H9 (cell line): ENCODE results near the gene ELAVL4. TPM values are rescaled to one million over a fixed set of nuclear protein-coding genes. Genes with fewer than 3 reads are reported as not detected.

Experiments used
- DNase-seq: peaks from one replicate; pipeline ENCODE4 v3.0.0-alpha.2; 2017
- H2AFZ ChIP-seq: one replicate; pipeline ENCODE4 v1.6.1; 2013; ENCODE audit warnings: mild to moderate bottlenecking, low read length, control low read depth, moderate library complexity
- H2AK5ac ChIP-seq: 2 replicates; pipeline ENCODE4 v1.6.1; 2013; ENCODE audit warnings: low read length, control low read depth, mixed read lengths; ENCODE audit not compliant: insufficient read length
- H2BK120ac ChIP-seq: one replicate; pipeline ENCODE4 v1.6.1; 2013; ENCODE audit warnings: low read depth, mild to moderate bottlenecking, low read length, control low read depth, inconsistent platforms; ENCODE audit not compliant: poor library complexity, severe bottlenecking
- H2BK12ac ChIP-seq: 2 replicates; pipeline ENCODE4 v1.6.1; 2013; ENCODE audit warnings: low read length, control low read depth, mixed read lengths, low read depth; ENCODE audit not compliant: insufficient read length
- H2BK15ac ChIP-seq: 2 replicates; pipeline ENCODE4 v1.6.1; 2013; ENCODE audit warnings: low read depth, low read length, control low read depth
- H2BK20ac ChIP-seq: one replicate; pipeline ENCODE4 v1.6.1; 2013; ENCODE audit warnings: low read depth, mild to moderate bottlenecking, low read length, control low read depth, inconsistent platforms; ENCODE audit not compliant: poor library complexity, severe bottlenecking
- H2BK5ac ChIP-seq: 2 replicates; pipeline ENCODE4 v1.6.1; 2013; ENCODE audit warnings: low read length, control low read depth, mixed read lengths; ENCODE audit not compliant: insufficient read length
- H3K14ac ChIP-seq: 2 replicates; pipeline ENCODE4 v1.6.1; 2013; ENCODE audit warnings: low read length, control low read depth; ENCODE audit not compliant: insufficient read depth
- H3K18ac ChIP-seq: 2 replicates; pipeline ENCODE4 v1.6.1; 2013; ENCODE audit warnings: low read depth, mild to moderate bottlenecking, mixed read lengths, low read length, control low read depth; ENCODE audit not compliant: insufficient read length
- H3K23ac ChIP-seq: 2 replicates; pipeline ENCODE4 v1.6.1; 2013; ENCODE audit warnings: low read length, control low read depth, mixed read lengths, low read depth; ENCODE audit not compliant: insufficient read length
- H3K23me2 ChIP-seq: 2 replicates; pipeline ENCODE4 v1.6.1; 2013; ENCODE audit warnings: low read depth, mild to moderate bottlenecking, mixed read lengths, low read length, control low read depth; ENCODE audit not compliant: insufficient read length, poor library complexity, severe bottlenecking
- H3K27ac ChIP-seq: 2 replicates; pipeline ENCODE4 v1.5.1; 2013; ENCODE audit warnings: low read length, control low read depth, mixed read lengths, low read depth; ENCODE audit not compliant: insufficient read length
- H3K27me3 ChIP-seq: 2 replicates; pipeline ENCODE4 v1.6.1; 2013; ENCODE audit warnings: low read length, control low read depth, inconsistent platforms; ENCODE audit not compliant: insufficient read depth
- H3K4ac ChIP-seq: 2 replicates; pipeline ENCODE4 v1.6.1; 2013; ENCODE audit warnings: low read depth, mild to moderate bottlenecking, control low read depth, inconsistent platforms, low read length, moderate library complexity
- H3K4me1 ChIP-seq: 2 replicates; pipeline ENCODE4 v1.6.1; 2013; ENCODE audit warnings: low read length, control low read depth, inconsistent platforms; ENCODE audit not compliant: insufficient read depth
- H3K4me2 ChIP-seq: 2 replicates; pipeline ENCODE4 v1.6.1; 2013; ENCODE audit warnings: low read length, control low read depth, mixed read lengths; ENCODE audit not compliant: insufficient read length, insufficient read depth
- H3K56ac ChIP-seq: 2 replicates; pipeline ENCODE4 v1.6.1; 2013; ENCODE audit warnings: low read depth, mild to moderate bottlenecking, mixed read lengths, low read length, control low read depth; ENCODE audit not compliant: insufficient read length
- H3K79me1 ChIP-seq: 2 replicates; pipeline ENCODE4 v1.6.1; 2013; ENCODE audit warnings: low read depth, mild to moderate bottlenecking, moderate library complexity, low read length, control low read depth, inconsistent platforms; ENCODE audit not compliant: insufficient read depth, poor library complexity, severe bottlenecking
- H3K79me2 ChIP-seq: 2 replicates; pipeline ENCODE4 v1.6.1; 2013; ENCODE audit warnings: low read length, control low read depth, inconsistent platforms; ENCODE audit not compliant: insufficient read depth
- H3K9ac ChIP-seq: 2 replicates; pipeline ENCODE4 v1.6.1; 2013; ENCODE audit warnings: low read length, control low read depth, mixed read lengths; ENCODE audit not compliant: insufficient read length; ENCODE audit errors: extremely low read depth
- H3K9me3 ChIP-seq: one replicate; pipeline ENCODE4 v1.6.1; 2013; ENCODE audit warnings: low read depth, low read length, inconsistent platforms; ENCODE audit not compliant: control insufficient read depth
- H3T11ph ChIP-seq: one replicate; pipeline ENCODE4 v1.6.1; 2013; ENCODE audit warnings: mild to moderate bottlenecking, low read length, control low read depth, inconsistent platforms
- H4K20me1 ChIP-seq: one replicate; pipeline ENCODE4 v1.6.1; 2013; ENCODE audit not compliant: control insufficient read depth, insufficient read length, insufficient read depth
- H4K5ac ChIP-seq: 2 replicates; pipeline ENCODE4 v1.6.1; 2013; ENCODE audit warnings: low read depth, mild to moderate bottlenecking, mixed read lengths, low read length, control low read depth; ENCODE audit not compliant: insufficient read length
- H4K8ac ChIP-seq: replicated peaks from 2 replicates; pipeline ENCODE4 v1.6.1; 2013; ENCODE audit warnings: low read length, control low read depth, mixed read lengths, low read depth; ENCODE audit not compliant: insufficient read length
- H4K91ac ChIP-seq: 2 replicates; pipeline ENCODE4 v1.6.1; 2013; ENCODE audit warnings: low read depth, mild to moderate bottlenecking, moderate library complexity, mixed read lengths, low read length, control low read depth; ENCODE audit not compliant: insufficient read length
- H3K27ac Mint-ChIP-seq, 3 experiments: 2 replicates in 2 of 3; 3 replicates in 1 of 3; pipeline ENCODE4 v1.8.0; 2020 to 2021; ENCODE audit warnings: mixed read lengths in 3 of 3, mild to moderate bottlenecking in 1 of 3, moderate library complexity in 1 of 3
- H3K27me3 Mint-ChIP-seq: 2 replicates; pipeline ENCODE4 v1.8.0; 2021; ENCODE audit warnings: low read depth, mild to moderate bottlenecking, moderate library complexity, mixed read lengths
- H3K36me3 Mint-ChIP-seq, 3 experiments: 2 replicates in 2 of 3; 3 replicates in 1 of 3; pipeline ENCODE4 v1.8.0; 2020 to 2021; ENCODE audit warnings: low read depth in 3 of 3, mixed read lengths in 3 of 3; ENCODE audit not compliant: insufficient read depth in 1 of 3
- H3K4me1 Mint-ChIP-seq, 2 experiments: 2 replicates each; pipeline ENCODE4 v1.8.0; 2020; ENCODE audit warnings: mixed read lengths in 2 of 2
- H3K4me3 Mint-ChIP-seq, 2 experiments: 2 replicates in 1 of 2; 3 replicates in 1 of 2; pipeline ENCODE4 v1.8.0; 2020 to 2021; ENCODE audit warnings: mild to moderate bottlenecking in 2 of 2, mixed read lengths in 2 of 2, moderate library complexity in 1 of 2
- H3K9me3 Mint-ChIP-seq, 2 experiments: 2 replicates in 1 of 2; 3 replicates in 1 of 2; pipeline ENCODE4 v1.8.0; 2020; ENCODE audit warnings: mild to moderate bottlenecking in 2 of 2, mixed read lengths in 2 of 2, moderate library complexity in 1 of 2
- CTCF ChIP-seq: fragments of 200-600 bp; sonication (generic); conservative IDR thresholded peaks from 3 replicates; pipeline ENCODE4 v1.8.0; 2021; ENCODE audit warnings: antibody characterized with exemption, mild to moderate bottlenecking
- WGBS: extraction: QIAGEN DNeasy Blood & Tissue Kit; methylation state at CpG from one replicate; pipeline ENCODE4 v1.1.7; 2013; ENCODE audit warnings: missing lambda C conversion rate, low lambda C conversion rate, mixed read lengths; ENCODE audit not compliant: insufficient read length; ENCODE audit errors: extremely low coverage; 5-methylcytosine and 5-hydroxymethylcytosine counted together
- total RNA-seq: library from RNA; stranded (reverse); gene quantifications from 2 replicates; pipeline ENCODE4 v1.2.1, GENCODE V29; 2021

ELAVL4 gene
- total RNA-seq, 1 experiment from 2014 or later: not detected

GRCh38 chr1:50237056-50237455, 128.3 kb downstream of the ELAVL4 start:
- no peak overlapping the region for H2AK5ac ChIP-seq
- no peak overlapping the region for H3T11ph ChIP-seq
- no peak for TF ChIP-seq CTCF
- no peaks in the 10 kb centered on the region for H3K4me1 ChIP-seq
- WGBS: no CpG with 5 or more reads among the region's 6 CpGs
- Mint-ChIP-seq H3K27me3 (peaks cover 4% of the 10 kb centered on the region), H3K4me1 (no peaks in the 10 kb centered on the region), H3K9me3 (peaks cover 41 to 89% of the 10 kb centered on the region in 2 experiments), H3K27ac (no peak overlapping the region), H3K36me3 (peaks cover 5 to 53% (median 6%) of the 10 kb centered on the region in 3 experiments; a peak in 5 of 7 replicates), H3K4me3 (no peak overlapping the region)
- peaks cover 10% of the 10 kb centered on the region for H3K9me3 ChIP-seq
- no peak overlapping the region for H2BK12ac ChIP-seq
- no peak overlapping the region for H4K91ac ChIP-seq
- H3K4me2 ChIP-seq: no peak overlapping the region
- no peaks in the 10 kb centered on the region for H3K79me2 ChIP-seq
- H3K9ac ChIP-seq: no peak overlapping the region
- H3K56ac ChIP-seq: no peak overlapping the region
- H3K14ac ChIP-seq: no peak overlapping the region
- no peak overlapping the region for H3K23ac ChIP-seq
- H4K20me1 ChIP-seq: no peaks in the 10 kb centered on the region
- H2BK20ac ChIP-seq: no peak overlapping the region
- H2AFZ ChIP-seq: no peak overlapping the region
- H2BK120ac ChIP-seq: no peak overlapping the region
- H2BK15ac ChIP-seq: no peak overlapping the region
- no peak overlapping the region for H3K4ac ChIP-seq
- no peaks in the 10 kb centered on the region for H3K23me2 ChIP-seq
- no peak overlapping the region for H4K8ac ChIP-seq
- H3K27me3 ChIP-seq: no peaks in the 10 kb centered on the region
- no peak overlapping the region for H2BK5ac ChIP-seq
- no peaks in the 10 kb centered on the region for H3K79me1 ChIP-seq
- no peak overlapping the region for H3K18ac ChIP-seq
- DNase-seq: no peak
- H4K5ac ChIP-seq: no peak overlapping the region
- no peak overlapping the region for H3K27ac ChIP-seq
